HT-29 (cell line): Measurements from ENCODE around the gene CARHSP1. TPM values are rescaled to one million over a fixed set of nuclear protein-coding genes. Genes with fewer than 3 reads are reported as not detected.
A peak's percentile ranks its signal among the peaks of the same experiment; 100 is the strongest.
"Not testable (repeated sequence)": the region's sequence is repeated elsewhere in the genome, so short reads cannot be mapped to it uniquely, and the experiment has no call there.

Source experiments
- DNase-seq: peaks from one replicate; pipeline ENCODE4 v3.0.0-alpha.2; 2015; ENCODE audit warnings: low spot score
- total RNA-seq: library from RNA; depleted of rRNA; stranded (reverse); fragments of >200 nt; shearing (Covaris generic); gene quantifications from 2 replicates; pipeline ENCODE4 v1.2.3, GENCODE V29; 2014

CARHSP1 gene
- total RNA-seq, 1 experiment from 2014 or later: 197 TPM

- DNase-seq: no peak
Observed at GRCh38 chr16:8893976-8894690, 25.3 kb upstream of the CARHSP1 start.

- DNase-seq: no peak
Observed at GRCh38 chr16:8893426-8893825, 24.6 kb upstream of the CARHSP1 start.

- DNase-seq: no peak
Observed at GRCh38 chr16:8892101-8892575, 23.3 kb upstream of the CARHSP1 start.

GRCh38 chr16:8890549-8890921 is 21.7 kb upstream of the CARHSP1 start:
- DNase-seq: no peak

- no peak for DNase-seq
Observed at GRCh38 chr16:8889893-8890548, 21.2 kb upstream of the CARHSP1 start.

GRCh38 chr16:8888951-8889892 is 20.4 kb upstream of the CARHSP1 start:
- no peak for DNase-seq

- DNase-seq: no peak
Observed at GRCh38 chr16:8887952-8888560, 19.2 kb upstream of the CARHSP1 start.

GRCh38 chr16:8887431-8887765 is 18.6 kb upstream of the CARHSP1 start:
- DNase-seq: no peak

GRCh38 chr16:8886593-8887430 is 18.0 kb upstream of the CARHSP1 start:
- DNase-seq: no peak

- DNase-seq: peak; percentile 34
Observed at GRCh38 chr16:8885674-8886592, 17.1 kb upstream of the CARHSP1 start.

- no peak for DNase-seq
Observed at GRCh38 chr16:8882725-8883377, 14.0 kb upstream of the CARHSP1 start.

GRCh38 chr16:8882041-8882617 is 13.3 kb upstream of the CARHSP1 start, which contains the start of gene LITAFD:
LITAFD (plus strand) TSS chr16:8882351; CDS start chr16:8884356, 2,005 bp downstream.
- DNase-seq: no peak

GRCh38 chr16:8880839-8881510 is 12.2 kb upstream of the CARHSP1 start:
- no peak for DNase-seq

- DNase-seq: peak; percentile 18
Observed at GRCh38 chr16:8878523-8878911, 9.7 kb upstream of the CARHSP1 start.

GRCh38 chr16:8877894-8878522 is 9.2 kb upstream of the CARHSP1 start:
- DNase-seq: no peak

- DNase-seq: not testable (repeated sequence)
Observed at GRCh38 chr16:8875317-8875716, 6.5 kb upstream of the CARHSP1 start.

GRCh38 chr16:8874388-8874787 is 5.6 kb upstream of the CARHSP1 start:
- DNase-seq: no peak

- DNase-seq: not testable (repeated sequence)
Observed at GRCh38 chr16:8873866-8874195, 5.0 kb upstream of the CARHSP1 start.
